WERI-Rb-1 (cell line): ENCODE measurements around the gene GUCD1.

Experiments
- DNase-seq: peaks from one replicate; pipeline ENCODE4 v3.0.0-alpha.2; 2020
- H3K27ac ChIP-seq: fragments of 250-450 bp; sonication (Bioruptor Pico); 2 replicates; pipeline ENCODE4 v1.5.1; 2020; ENCODE audit warnings: mild to moderate bottlenecking, moderate library complexity
- H3K27me3 ChIP-seq: fragments of 250-450 bp; sonication (Bioruptor Pico); 2 replicates; pipeline ENCODE4 v1.5.1; 2021; ENCODE audit warnings: mild to moderate bottlenecking, low read depth, moderate library complexity; ENCODE audit not compliant: insufficient read depth, severe bottlenecking
- H3K36me3 ChIP-seq: fragments of 250-450 bp; sonication (Bioruptor Pico); 2 replicates; pipeline ENCODE4 v1.5.1; 2020; ENCODE audit warnings: mild to moderate bottlenecking, moderate library complexity
- H3K4me3 ChIP-seq: 2 replicates; pipeline ENCODE4 v1.5.1; 2011; ENCODE audit warnings: low read depth, mild to moderate bottlenecking, control low read depth, low read length
- H3K9me3 ChIP-seq: fragments of 250-450 bp; sonication (Bioruptor Pico); 2 replicates; pipeline ENCODE4 v1.5.1; 2021; ENCODE audit warnings: mild to moderate bottlenecking, moderate library complexity; ENCODE audit not compliant: severe bottlenecking
- CTCF ChIP-seq: IDR thresholded peaks from 2 replicates; pipeline ENCODE4 v1.5.1; 2011; ENCODE audit warnings: low read depth, mild to moderate bottlenecking, control low read depth, inconsistent platforms, low read length

The GUCD1 gene

DNA sequence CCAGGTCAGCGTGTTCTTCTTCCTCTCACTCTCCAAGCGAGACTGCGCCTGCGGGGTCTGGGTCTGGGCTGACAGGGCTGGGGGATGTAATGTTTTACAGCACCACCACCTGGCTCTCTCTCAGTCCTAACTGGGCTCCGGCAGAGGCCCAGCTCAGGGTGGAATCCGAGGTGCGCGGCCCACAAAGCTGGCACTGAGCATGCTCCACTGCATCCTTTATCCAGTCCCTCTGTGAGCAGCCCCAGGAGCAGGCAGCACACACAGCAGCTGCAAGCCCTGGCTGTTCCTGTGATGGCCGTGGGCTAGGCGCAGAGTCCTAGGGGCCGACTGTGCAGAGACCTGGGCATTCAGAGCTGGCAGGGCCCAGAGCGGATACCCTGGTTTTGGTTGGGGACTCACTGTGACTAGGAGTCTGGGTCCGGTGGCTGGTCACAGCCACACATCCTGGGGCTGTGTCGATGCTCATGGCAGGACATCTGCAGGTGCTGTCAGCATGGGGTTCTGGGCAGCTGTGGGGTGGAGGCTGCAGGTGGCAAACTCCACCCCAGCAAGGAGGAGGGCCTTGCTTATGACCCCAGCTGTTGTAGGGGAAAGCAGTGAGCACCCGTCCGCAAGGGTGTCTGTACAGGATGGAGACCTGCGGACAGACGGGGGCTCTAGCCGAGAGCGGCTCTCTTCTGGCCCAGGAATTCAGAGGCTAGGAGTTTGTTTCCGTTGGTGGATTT is 34.0 kb upstream of the GUCD1 start:
- no peak overlapping the region for H3K4me3 ChIP-seq
- H3K36me3 ChIP-seq = peaks cover 12% of the 10 kb centered on the region
- DNase-seq = no peak
- H3K27ac ChIP-seq = no peak overlapping the region
- no peaks in the 10 kb centered on the region for H3K27me3 ChIP-seq
- no peaks in the 10 kb centered on the region for H3K9me3 ChIP-seq
- TF ChIP-seq CTCF = no peak

- no peak for TF ChIP-seq CTCF
- Histone ChIP-seq H3K27ac (no peak overlapping the region), H3K4me3 (no peak overlapping the region), H3K27me3 (no peaks in the 10 kb centered on the region), H3K9me3 (no peaks in the 10 kb centered on the region), H3K36me3 (peaks cover 12% of the 10 kb centered on the region)
- no peak for DNase-seq
Observed at GRCh38 chr22:24588381-24588756, 33.4 kb upstream of the GUCD1 start.

GRCh38 chr22:24587948-24588347 is 33.0 kb upstream of the GUCD1 start:
- Histone ChIP-seq H3K4me3 (no peak overlapping the region), H3K27ac (no peak overlapping the region), H3K9me3 (no peaks in the 10 kb centered on the region), H3K27me3 (no peaks in the 10 kb centered on the region), H3K36me3 (peaks cover 12% of the 10 kb centered on the region)
- no peak for TF ChIP-seq CTCF
- DNase-seq = no peak

DNA sequence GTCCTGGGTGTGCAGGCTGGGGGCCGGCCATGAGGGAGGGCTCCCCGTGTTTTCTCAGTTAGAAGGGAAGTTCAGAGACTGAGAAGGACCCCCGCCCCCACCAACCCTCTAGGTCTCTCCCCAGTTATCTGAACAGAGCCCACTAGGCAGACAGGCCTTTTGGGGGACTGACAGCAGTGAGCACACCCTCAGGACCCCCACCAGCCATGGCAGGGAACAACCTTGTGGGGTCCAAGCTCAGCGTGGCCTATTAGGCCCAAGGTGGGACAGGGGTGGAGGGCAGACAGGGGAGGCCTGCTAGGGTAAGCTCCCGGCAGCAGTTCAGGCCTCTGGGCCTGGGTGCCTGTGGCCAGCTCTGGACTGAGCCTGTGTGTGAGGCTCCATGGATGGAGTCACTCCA is 32.3 kb upstream of the GUCD1 start:
- Histone ChIP-seq H3K27me3 (no peaks in the 10 kb centered on the region), H3K36me3 (peaks cover 12% of the 10 kb centered on the region), H3K27ac (no peak overlapping the region), H3K4me3 (no peak overlapping the region), H3K9me3 (no peaks in the 10 kb centered on the region)
- no peak for DNase-seq
- TF ChIP-seq CTCF = no peak

DNA sequence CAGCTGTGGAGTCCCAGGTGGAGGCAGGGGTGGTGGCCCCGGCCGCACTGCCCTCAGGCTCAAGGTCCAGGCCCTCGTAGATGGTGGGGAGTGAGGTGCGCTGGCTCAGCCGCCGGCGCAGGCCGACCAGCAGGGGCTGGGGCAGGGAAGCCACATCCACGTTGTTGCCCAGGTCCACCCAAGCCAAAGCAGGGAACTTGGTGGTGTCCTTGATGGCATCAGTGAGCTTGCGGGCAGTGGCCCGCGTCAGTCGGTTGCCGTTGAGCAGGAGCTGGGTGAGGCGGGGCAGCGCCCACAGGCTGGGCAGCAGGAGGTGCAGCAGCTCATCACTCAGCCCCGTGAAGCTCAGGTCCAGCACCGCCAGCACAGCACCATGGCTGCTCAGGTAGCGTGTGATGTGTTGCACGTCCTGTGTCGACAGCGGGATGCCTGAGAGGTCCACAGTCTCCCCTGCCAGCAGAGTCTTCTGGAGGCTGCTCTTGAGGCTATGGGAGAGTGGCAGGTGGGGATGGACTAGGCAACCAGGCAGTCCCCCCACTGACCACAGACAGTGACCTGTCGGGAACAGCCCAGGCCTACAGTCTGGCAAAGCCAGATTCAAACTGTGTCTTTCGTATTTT is 31.1 kb upstream of the GUCD1 start:
- peaks cover 12% of the 10 kb centered on the region for H3K36me3 ChIP-seq
- H3K9me3 ChIP-seq = no peaks in the 10 kb centered on the region
- H3K4me3 ChIP-seq = no peak overlapping the region
- no peak for DNase-seq
- no peak for TF ChIP-seq CTCF
- H3K27me3 ChIP-seq = no peaks in the 10 kb centered on the region
- no peak overlapping the region for H3K27ac ChIP-seq
